Measurements from ENCODE around the gene SPHK2.

The SPHK2 gene

DNA sequence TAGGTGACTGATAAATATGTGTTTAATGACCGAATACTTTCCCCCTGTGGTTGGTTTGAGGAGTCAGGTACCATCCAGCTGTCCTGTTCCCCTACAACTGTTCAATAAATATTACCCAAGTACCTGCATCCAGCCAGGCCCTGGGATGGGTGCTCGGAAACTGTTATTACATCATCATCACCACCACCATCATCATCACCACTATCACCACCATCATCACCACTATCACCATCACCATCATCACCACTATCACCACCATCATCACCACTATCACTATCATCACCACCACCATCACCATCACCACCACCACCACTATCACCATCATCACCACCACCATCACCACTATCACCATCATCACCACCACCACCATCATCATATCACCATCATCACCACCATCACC is 49.5 kb downstream of the SPHK2 start:
- Histone ChIP-seq H3K9ac (ENCODE audit: low read depth, low read length) (no peak overlapping the region), H2AFZ (ENCODE audit: low read depth, low read length) (no peak overlapping the region), H3K4me1 (ENCODE audit: insufficient read depth, low read length) (no peaks in the 10 kb centered on the region), H3K36me3 (ENCODE audit: insufficient read depth, low read length) (no peaks in the 10 kb centered on the region), H3K79me2 (ENCODE audit: insufficient read depth, low read length) (no peaks in the 10 kb centered on the region), H3K4me3 (ENCODE audit: low read depth in 1 of 2, low read length in 2 of 2) (no peak overlapping the region), H3K27me3 (ENCODE audit: insufficient read depth, low read length, poor library complexity) (no peaks in the 10 kb centered on the region), H4K20me1 (ENCODE audit: insufficient read depth, low read length) (no peaks in the 10 kb centered on the region), H3K27ac (ENCODE audit: low read length) (no peak overlapping the region), H3K4me2 (ENCODE audit: insufficient read depth, low read length) (no peak overlapping the region), H3K9me3 (ENCODE audit: insufficient read depth, low read length, severe bottlenecking) (no peaks in the 10 kb centered on the region)
- ATAC-seq (ENCODE audit: insufficient read depth, low read depth) = no peak
- TF ChIP-seq EZH2 (IDR thresholded peaks at IDR 0.05; ENCODE audit: borderline replicate concordance, low read depth, low read length, severe bottlenecking) = no peak
- TF ChIP-seq, protein P1, sequence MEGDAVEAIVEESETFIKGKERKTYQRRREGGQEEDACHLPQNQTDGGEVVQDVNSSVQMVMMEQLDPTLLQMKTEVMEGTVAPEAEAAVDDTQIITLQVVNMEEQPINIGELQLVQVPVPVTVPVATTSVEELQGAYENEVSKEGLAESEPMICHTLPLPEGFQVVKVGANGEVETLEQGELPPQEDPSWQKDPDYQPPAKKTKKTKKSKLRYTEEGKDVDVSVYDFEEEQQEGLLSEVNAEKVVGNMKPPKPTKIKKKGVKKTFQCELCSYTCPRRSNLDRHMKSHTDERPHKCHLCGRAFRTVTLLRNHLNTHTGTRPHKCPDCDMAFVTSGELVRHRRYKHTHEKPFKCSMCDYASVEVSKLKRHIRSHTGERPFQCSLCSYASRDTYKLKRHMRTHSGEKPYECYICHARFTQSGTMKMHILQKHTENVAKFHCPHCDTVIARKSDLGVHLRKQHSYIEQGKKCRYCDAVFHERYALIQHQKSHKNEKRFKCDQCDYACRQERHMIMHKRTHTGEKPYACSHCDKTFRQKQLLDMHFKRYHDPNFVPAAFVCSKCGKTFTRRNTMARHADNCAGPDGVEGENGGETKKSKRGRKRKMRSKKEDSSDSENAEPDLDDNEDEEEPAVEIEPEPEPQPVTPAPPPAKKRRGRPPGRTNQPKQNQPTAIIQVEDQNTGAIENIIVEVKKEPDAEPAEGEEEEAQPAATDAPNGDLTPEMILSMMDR (IDR thresholded peaks at IDR 0.05; ENCODE audit: borderline replicate concordance, extremely low read depth, low read length, poor library complexity, severe bottlenecking) = no peak
- DNase-seq = no peak

DNA sequence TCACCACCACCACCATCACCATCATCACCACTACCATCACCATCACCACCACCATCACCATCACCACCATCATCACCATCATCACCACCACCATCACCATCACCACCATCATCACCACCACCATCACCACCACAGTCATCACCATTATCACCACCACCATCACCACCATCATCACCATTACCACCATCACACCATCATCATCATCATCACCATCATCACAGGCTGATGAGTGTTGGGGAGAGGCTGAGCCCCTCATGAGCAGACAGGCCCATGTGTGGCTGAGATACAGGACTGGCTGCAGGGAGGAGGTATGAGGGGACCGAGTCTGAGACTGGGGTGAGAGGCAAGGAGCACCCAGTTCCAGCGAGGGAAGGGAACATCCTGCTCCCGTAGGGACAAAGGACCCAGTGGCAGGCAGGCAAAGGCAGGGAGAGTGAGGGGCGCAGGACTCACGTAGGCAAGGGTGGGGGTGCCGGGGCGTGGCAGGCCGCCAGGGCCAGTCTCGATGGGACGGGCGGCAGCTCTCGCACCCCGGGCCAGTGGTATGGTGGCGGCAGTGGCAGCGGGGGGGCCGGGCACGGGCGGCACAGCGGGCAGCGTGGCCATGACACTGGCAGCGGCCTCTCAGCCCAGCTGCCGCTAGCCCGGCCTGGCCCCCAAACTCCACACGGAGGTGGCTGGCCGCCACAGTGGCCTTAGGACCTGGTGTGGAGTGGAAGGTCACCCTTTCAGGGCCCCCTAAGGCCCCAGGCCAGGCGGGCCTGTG is 50.8 kb downstream of the SPHK2 start:
- no peaks in the 10 kb centered on the region for H3K36me3 ChIP-seq (ENCODE audit: insufficient read depth, low read length)
- H3K79me2 ChIP-seq (ENCODE audit: insufficient read depth, low read length) = no peaks in the 10 kb centered on the region
- no peak for DNase-seq

DNA sequence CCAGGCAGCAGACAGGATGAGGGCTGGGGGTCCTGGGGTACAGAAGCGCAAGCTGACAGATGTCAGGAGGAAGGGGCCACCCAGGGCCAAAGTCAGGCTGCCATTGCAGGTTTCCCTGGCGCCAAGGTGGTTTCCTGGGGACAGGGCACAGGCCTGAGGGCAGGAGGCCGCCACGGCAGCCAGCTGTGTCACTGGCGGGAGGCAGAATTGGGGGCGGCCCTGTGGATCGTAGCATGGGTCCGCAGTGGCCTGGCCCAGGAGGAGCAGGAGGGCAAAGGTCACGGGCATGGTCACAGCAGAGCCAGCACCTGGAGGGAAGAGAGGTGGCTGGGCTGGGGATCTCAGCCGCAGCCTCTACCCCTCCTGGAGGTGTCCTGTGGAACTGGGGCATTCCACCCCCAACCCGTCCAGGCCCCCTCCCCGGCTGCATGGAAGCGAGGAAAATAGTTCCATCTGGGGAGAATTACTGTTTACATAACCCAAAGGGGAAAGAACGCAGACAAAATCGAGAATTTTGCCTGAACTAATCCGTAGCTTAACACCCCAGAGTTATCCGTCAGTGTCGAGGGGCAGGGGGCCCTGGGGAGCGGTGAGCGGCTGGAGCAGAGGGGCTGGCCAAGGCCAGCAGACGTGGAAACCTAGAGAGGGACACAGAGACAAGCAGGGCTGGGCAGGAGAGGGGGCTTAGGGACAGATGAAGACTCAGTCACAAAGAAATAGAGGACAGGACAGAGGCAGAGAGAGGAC is 51.6 kb downstream of the SPHK2 start:
- H4K20me1 ChIP-seq (ENCODE audit: insufficient read depth, low read length) = no peaks in the 10 kb centered on the region
- no peak overlapping the region for H3K9ac ChIP-seq (ENCODE audit: low read depth, low read length)
- no peak for ATAC-seq (ENCODE audit: insufficient read depth, low read depth)
- TF ChIP-seq, protein P1 (IDR thresholded peaks at IDR 0.05; ENCODE audit: borderline replicate concordance, extremely low read depth, low read length, poor library complexity, severe bottlenecking) = no peak
- TF ChIP-seq EZH2 (IDR thresholded peaks at IDR 0.05; ENCODE audit: borderline replicate concordance, low read depth, low read length, severe bottlenecking) = no peak
- H2AFZ ChIP-seq (ENCODE audit: low read depth, low read length) = no peak overlapping the region
- no peaks in the 10 kb centered on the region for H3K9me3 ChIP-seq (ENCODE audit: insufficient read depth, low read length, severe bottlenecking)
- no peak for DNase-seq
- no peaks in the 10 kb centered on the region for H3K36me3 ChIP-seq (ENCODE audit: insufficient read depth, low read length)
- no peak overlapping the region for H3K27ac ChIP-seq (ENCODE audit: low read length)
- H3K27me3 ChIP-seq (ENCODE audit: insufficient read depth, low read length, poor library complexity) = no peaks in the 10 kb centered on the region
- no peak overlapping the region for H3K4me3 ChIP-seq (ENCODE audit: low read depth in 1 of 2, low read length in 2 of 2)
- peaks cover 10% of the 10 kb centered on the region for H3K4me1 ChIP-seq (ENCODE audit: insufficient read depth, low read length)
- no peaks in the 10 kb centered on the region for H3K79me2 ChIP-seq (ENCODE audit: insufficient read depth, low read length)
- no peak overlapping the region for H3K4me2 ChIP-seq (ENCODE audit: insufficient read depth, low read length)

More for the DNA sequence above, 50.8 kb downstream of the SPHK2 start:
- TF ChIP-seq EZH2 (IDR thresholded peaks at IDR 0.05; ENCODE audit: borderline replicate concordance, low read depth, low read length, severe bottlenecking) = no peak
- TF ChIP-seq, protein P1 (IDR thresholded peaks at IDR 0.05; ENCODE audit: borderline replicate concordance, extremely low read depth, low read length, poor library complexity, severe bottlenecking) = no peak
- ATAC-seq (ENCODE audit: insufficient read depth, low read depth) = no peak
- Histone ChIP-seq H2AFZ (ENCODE audit: low read depth, low read length) (no peak overlapping the region), H3K4me1 (ENCODE audit: insufficient read depth, low read length) (peaks cover 3% of the 10 kb centered on the region), H3K27me3 (ENCODE audit: insufficient read depth, low read length, poor library complexity) (no peaks in the 10 kb centered on the region), H3K9ac (ENCODE audit: low read depth, low read length) (no peak overlapping the region), H3K9me3 (ENCODE audit: insufficient read depth, low read length, severe bottlenecking) (no peaks in the 10 kb centered on the region), H4K20me1 (ENCODE audit: insufficient read depth, low read length) (no peaks in the 10 kb centered on the region), H3K4me2 (ENCODE audit: insufficient read depth, low read length) (no peak overlapping the region), H3K27ac (ENCODE audit: low read length) (no peak overlapping the region), H3K4me3 (ENCODE audit: low read depth in 1 of 2, low read length in 2 of 2) (no peak overlapping the region)

All from DND-41 (cell line).